Measurements from ENCODE around the gene GIGYF2.

The GIGYF2 gene

DNA sequence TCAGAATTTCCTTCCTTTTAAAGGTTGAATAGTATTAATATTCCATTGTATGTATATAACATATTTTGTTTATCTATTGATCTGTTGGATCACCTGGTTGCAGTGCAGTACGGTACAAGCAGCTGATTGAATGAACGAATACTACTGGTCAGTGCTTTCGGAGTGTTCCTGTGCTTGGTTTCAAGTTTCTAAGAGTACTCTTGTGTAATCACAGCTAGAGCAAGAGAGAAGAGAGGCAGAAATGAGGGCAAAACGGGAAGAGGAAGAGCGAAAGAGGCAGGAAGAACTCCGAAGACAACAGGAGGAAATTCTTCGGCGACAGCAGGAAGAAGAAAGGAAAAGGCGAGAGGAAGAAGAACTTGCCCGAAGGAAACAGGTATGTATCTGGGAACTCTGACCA, 119.5 kb downstream of the GIGYF2 start:
- ATAC-seq = no peak
- TF ChIP-seq, protein P1, sequence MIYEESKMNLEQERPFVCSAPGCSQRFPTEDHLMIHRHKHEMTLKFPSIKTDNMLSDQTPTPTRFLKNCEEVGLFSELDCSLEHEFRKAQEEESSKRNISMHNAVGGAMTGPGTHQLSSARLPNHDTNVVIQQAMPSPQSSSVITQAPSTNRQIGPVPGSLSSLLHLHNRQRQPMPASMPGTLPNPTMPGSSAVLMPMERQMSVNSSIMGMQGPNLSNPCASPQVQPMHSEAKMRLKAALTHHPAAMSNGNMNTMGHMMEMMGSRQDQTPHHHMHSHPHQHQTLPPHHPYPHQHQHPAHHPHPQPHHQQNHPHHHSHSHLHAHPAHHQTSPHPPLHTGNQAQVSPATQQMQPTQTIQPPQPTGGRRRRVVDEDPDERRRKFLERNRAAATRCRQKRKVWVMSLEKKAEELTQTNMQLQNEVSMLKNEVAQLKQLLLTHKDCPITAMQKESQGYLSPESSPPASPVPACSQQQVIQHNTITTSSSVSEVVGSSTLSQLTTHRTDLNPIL (CRISPR knock-in tag; IDR thresholded peaks at IDR 0.05; ENCODE audit: low read depth) = no peak
- TF ChIP-seq, protein P2, sequence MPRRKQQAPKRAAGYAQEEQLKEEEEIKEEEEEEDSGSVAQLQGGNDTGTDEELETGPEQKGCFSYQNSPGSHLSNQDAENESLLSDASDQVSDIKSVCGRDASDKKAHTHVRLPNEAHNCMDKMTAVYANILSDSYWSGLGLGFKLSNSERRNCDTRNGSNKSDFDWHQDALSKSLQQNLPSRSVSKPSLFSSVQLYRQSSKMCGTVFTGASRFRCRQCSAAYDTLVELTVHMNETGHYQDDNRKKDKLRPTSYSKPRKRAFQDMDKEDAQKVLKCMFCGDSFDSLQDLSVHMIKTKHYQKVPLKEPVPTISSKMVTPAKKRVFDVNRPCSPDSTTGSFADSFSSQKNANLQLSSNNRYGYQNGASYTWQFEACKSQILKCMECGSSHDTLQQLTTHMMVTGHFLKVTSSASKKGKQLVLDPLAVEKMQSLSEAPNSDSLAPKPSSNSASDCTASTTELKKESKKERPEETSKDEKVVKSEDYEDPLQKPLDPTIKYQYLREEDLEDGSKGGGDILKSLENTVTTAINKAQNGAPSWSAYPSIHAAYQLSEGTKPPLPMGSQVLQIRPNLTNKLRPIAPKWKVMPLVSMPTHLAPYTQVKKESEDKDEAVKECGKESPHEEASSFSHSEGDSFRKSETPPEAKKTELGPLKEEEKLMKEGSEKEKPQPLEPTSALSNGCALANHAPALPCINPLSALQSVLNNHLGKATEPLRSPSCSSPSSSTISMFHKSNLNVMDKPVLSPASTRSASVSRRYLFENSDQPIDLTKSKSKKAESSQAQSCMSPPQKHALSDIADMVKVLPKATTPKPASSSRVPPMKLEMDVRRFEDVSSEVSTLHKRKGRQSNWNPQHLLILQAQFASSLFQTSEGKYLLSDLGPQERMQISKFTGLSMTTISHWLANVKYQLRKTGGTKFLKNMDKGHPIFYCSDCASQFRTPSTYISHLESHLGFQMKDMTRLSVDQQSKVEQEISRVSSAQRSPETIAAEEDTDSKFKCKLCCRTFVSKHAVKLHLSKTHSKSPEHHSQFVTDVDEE (CRISPR knock-in tag; IDR thresholded peaks at IDR 0.05) = no peak
- TF ChIP-seq ARNTL (CRISPR knock-in tag; IDR thresholded peaks at IDR 0.05; ENCODE audit: borderline replicate concordance, low read depth) = no peak
- TF ChIP-seq PPARA (CRISPR knock-in tag; IDR thresholded peaks at IDR 0.05; ENCODE audit: borderline replicate concordance) = no peak
- TF ChIP-seq, protein P3, sequence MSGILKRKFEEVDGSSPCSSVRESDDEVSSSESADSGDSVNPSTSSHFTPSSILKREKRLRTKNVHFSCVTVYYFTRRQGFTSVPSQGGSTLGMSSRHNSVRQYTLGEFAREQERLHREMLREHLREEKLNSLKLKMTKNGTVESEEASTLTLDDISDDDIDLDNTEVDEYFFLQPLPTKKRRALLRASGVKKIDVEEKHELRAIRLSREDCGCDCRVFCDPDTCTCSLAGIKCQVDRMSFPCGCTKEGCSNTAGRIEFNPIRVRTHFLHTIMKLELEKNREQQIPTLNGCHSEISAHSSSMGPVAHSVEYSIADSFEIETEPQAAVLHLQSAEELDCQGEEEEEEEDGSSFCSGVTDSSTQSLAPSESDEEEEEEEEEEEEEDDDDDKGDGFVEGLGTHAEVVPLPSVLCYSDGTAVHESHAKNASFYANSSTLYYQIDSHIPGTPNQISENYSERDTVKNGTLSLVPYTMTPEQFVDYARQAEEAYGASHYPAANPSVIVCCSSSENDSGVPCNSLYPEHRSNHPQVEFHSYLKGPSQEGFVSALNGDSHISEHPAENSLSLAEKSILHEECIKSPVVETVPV (CRISPR knock-in tag; IDR thresholded peaks at IDR 0.05) = no peak
- TF ChIP-seq ISL1 (CRISPR knock-in tag; IDR thresholded peaks at IDR 0.05) = no peak
- no peak for TF ChIP-seq OSR1 (CRISPR knock-in tag; IDR thresholded peaks at IDR 0.05)
- no peak for TF ChIP-seq ZC3H10 (CRISPR knock-in tag; IDR thresholded peaks at IDR 0.05)
- TF ChIP-seq, protein P4, sequence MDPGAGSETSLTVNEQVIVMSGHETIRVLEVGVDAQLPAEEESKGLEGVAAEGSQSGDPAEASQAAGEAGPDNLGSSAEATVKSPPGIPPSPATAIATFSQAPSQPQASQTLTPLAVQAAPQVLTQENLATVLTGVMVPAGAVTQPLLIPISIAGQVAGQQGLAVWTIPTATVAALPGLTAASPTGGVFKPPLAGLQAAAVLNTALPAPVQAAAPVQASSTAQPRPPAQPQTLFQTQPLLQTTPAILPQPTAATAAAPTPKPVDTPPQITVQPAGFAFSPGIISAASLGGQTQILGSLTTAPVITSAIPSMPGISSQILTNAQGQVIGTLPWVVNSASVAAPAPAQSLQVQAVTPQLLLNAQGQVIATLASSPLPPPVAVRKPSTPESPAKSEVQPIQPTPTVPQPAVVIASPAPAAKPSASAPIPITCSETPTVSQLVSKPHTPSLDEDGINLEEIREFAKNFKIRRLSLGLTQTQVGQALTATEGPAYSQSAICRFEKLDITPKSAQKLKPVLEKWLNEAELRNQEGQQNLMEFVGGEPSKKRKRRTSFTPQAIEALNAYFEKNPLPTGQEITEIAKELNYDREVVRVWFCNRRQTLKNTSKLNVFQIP (CRISPR knock-in tag; IDR thresholded peaks at IDR 0.05; ENCODE audit: borderline replicate concordance, low read depth) = no peak
- no peak for TF ChIP-seq ZFP3 (CRISPR knock-in tag; IDR thresholded peaks at IDR 0.05)
- TF ChIP-seq CSDC2 (CRISPR knock-in tag; IDR thresholded peaks at IDR 0.05) = no peak
- no peak for TF ChIP-seq ESRRG (CRISPR knock-in tag; IDR thresholded peaks at IDR 0.05)

DNA sequence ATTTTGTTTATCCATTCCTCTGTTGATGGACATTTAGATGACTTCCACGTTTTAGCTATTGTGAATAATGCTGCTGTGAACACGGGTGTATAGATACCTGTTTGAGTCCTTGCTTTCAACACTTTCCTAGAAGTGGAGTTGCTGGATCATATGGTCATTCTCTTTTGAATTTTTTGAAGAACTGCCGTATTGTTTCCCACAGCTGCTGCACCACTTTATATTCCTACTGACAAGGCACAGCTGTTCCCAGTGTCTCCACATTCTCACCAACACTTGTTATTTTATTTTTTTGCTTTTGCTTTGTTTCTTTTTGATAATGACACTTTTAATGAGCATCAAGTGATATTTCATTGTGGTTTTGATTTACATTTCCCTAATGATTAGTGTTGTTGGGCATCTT, 120.6 kb downstream of the GIGYF2 start:
- no peak for TF ChIP-seq ZNF70 (CRISPR knock-in tag; IDR thresholded peaks at IDR 0.05)
- TF ChIP-seq PPARA (CRISPR knock-in tag; IDR thresholded peaks at IDR 0.05; ENCODE audit: borderline replicate concordance) = no peak
- TF ChIP-seq ZFP3 (CRISPR knock-in tag; IDR thresholded peaks at IDR 0.05) = no peak
- no peak for TF ChIP-seq OSR1 (CRISPR knock-in tag; IDR thresholded peaks at IDR 0.05)
- TF ChIP-seq ZNF565 (CRISPR knock-in tag; conservative IDR thresholded peaks at IDR 0.05; ENCODE audit: low read depth) = no peak
- TF ChIP-seq BACH2 (CRISPR knock-in tag; IDR thresholded peaks at IDR 0.05; ENCODE audit: borderline replicate concordance) = no peak
- TF ChIP-seq ZC3H10 (CRISPR knock-in tag; IDR thresholded peaks at IDR 0.05) = no peak
- TF ChIP-seq, protein P4 (CRISPR knock-in tag; IDR thresholded peaks at IDR 0.05; ENCODE audit: borderline replicate concordance, low read depth) = no peak
- TF ChIP-seq, protein P5, sequence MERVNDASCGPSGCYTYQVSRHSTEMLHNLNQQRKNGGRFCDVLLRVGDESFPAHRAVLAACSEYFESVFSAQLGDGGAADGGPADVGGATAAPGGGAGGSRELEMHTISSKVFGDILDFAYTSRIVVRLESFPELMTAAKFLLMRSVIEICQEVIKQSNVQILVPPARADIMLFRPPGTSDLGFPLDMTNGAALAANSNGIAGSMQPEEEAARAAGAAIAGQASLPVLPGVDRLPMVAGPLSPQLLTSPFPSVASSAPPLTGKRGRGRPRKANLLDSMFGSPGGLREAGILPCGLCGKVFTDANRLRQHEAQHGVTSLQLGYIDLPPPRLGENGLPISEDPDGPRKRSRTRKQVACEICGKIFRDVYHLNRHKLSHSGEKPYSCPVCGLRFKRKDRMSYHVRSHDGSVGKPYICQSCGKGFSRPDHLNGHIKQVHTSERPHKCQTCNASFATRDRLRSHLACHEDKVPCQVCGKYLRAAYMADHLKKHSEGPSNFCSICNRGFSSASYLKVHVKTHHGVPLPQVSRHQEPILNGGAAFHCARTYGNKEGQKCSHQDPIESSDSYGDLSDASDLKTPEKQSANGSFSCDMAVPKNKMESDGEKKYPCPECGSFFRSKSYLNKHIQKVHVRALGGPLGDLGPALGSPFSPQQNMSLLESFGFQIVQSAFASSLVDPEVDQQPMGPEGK (CRISPR knock-in tag; IDR thresholded peaks at IDR 0.05; ENCODE audit: borderline replicate concordance) = no peak
- TF ChIP-seq ARNTL (CRISPR knock-in tag; IDR thresholded peaks at IDR 0.05; ENCODE audit: borderline replicate concordance, low read depth) = no peak
- TF ChIP-seq, protein P3 (CRISPR knock-in tag; IDR thresholded peaks at IDR 0.05) = no peak
- no peak for TF ChIP-seq RARB (CRISPR knock-in tag; IDR thresholded peaks at IDR 0.05)

More for the DNA sequence above, 120.6 kb downstream of the GIGYF2 start:
- ATAC-seq = no peak

Measured in SK-N-SH treated with all-trans-retinoic acid at 6 μM for 48 hours (cell line).